ENCODE data around the gene BMPR1B.
"Not testable (repeated sequence)": the region's sequence is repeated elsewhere in the genome, so short reads cannot be mapped to it uniquely, and the experiment has no call there.

BMPR1B gene

GRCh38 chr4:95093936-95094929 is 336.5 kb downstream of the BMPR1B start:
- DNase-seq: no peak

- no peak for DNase-seq
Measured at GRCh38 chr4:95095348-95095974, 337.7 kb downstream of the BMPR1B start.

- DNase-seq: no peak
Measured at GRCh38 chr4:95102162-95102790, 344.5 kb downstream of the BMPR1B start.

GRCh38 chr4:95105112-95105511 is 347.4 kb downstream of the BMPR1B start:
- DNase-seq: no peak

GRCh38 chr4:95105983-95106382 is 348.2 kb downstream of the BMPR1B start:
- no peak for DNase-seq

- no peak for DNase-seq
Measured at GRCh38 chr4:95106408-95106928, 348.7 kb downstream of the BMPR1B start.

GRCh38 chr4:95107004-95107403 is 349.2 kb downstream of the BMPR1B start:
- no peak for DNase-seq

- no peak for DNase-seq
Measured at GRCh38 chr4:95107635-95108034, 349.9 kb downstream of the BMPR1B start.

GRCh38 chr4:95108883-95109421 is 351.2 kb downstream of the BMPR1B start:
- no peak for DNase-seq

GRCh38 chr4:95114521-95114920 is 356.8 kb downstream of the BMPR1B start:
- no peak for DNase-seq

- DNase-seq: no peak
Measured at GRCh38 chr4:95118497-95118896, 360.7 kb downstream of the BMPR1B start.

GRCh38 chr4:95120456-95120855 is 362.7 kb downstream of the BMPR1B start:
- no peak for DNase-seq

GRCh38 chr4:95122001-95122400 is 364.2 kb downstream of the BMPR1B start:
- DNase-seq: no peak

- DNase-seq: no peak
Measured at GRCh38 chr4:95124906-95125504, 367.2 kb downstream of the BMPR1B start.

- DNase-seq: no peak
Measured at GRCh38 chr4:95129031-95129430, 371.3 kb downstream of the BMPR1B start.

GRCh38 chr4:95129821-95130311 is 372.1 kb downstream of the BMPR1B start:
- DNase-seq: no peak

GRCh38 chr4:95134016-95134415 is 376.3 kb downstream of the BMPR1B start:
- DNase-seq: not testable (repeated sequence)

- not testable (repeated sequence) for DNase-seq
Measured at GRCh38 chr4:95139424-95139823, 381.7 kb downstream of the BMPR1B start.

- DNase-seq: no peak
Measured at GRCh38 chr4:95141361-95141760, 383.6 kb downstream of the BMPR1B start.

- no peak for DNase-seq
Measured at GRCh38 chr4:95142932-95143331, 385.2 kb downstream of the BMPR1B start.

- no peak for DNase-seq
Measured at GRCh38 chr4:95151255-95151654, 393.5 kb downstream of the BMPR1B start.

- no peak for DNase-seq
Measured at GRCh38 chr4:95153182-95153581, 395.4 kb downstream of the BMPR1B start.

Measured in GF-D8 (cell line).